Loucy (cell line): ENCODE data around the gene FOSB.
A peak's percentile ranks its signal among the peaks of the same experiment; 100 is the strongest.

ENCODE experiments used
- EZH2phosphoT487 ChIP-seq: fragments of 200-600 bp; IDR thresholded peaks from 2 replicates; pipeline ENCODE4 v1.6.1; 2018; ENCODE audit warnings: antibody characterized with exemption, mild to moderate bottlenecking, moderate library complexity, borderline replicate concordance
- TF ChIP-seq, protein P1 (sequence below): fragments of 200-600 bp; sonication (generic); conservative IDR thresholded peaks from 2 replicates; pipeline ENCODE4 v1.5.1; 2014; ENCODE audit warnings: mild to moderate bottlenecking, antibody characterized with exemption, low read length

DNA sequence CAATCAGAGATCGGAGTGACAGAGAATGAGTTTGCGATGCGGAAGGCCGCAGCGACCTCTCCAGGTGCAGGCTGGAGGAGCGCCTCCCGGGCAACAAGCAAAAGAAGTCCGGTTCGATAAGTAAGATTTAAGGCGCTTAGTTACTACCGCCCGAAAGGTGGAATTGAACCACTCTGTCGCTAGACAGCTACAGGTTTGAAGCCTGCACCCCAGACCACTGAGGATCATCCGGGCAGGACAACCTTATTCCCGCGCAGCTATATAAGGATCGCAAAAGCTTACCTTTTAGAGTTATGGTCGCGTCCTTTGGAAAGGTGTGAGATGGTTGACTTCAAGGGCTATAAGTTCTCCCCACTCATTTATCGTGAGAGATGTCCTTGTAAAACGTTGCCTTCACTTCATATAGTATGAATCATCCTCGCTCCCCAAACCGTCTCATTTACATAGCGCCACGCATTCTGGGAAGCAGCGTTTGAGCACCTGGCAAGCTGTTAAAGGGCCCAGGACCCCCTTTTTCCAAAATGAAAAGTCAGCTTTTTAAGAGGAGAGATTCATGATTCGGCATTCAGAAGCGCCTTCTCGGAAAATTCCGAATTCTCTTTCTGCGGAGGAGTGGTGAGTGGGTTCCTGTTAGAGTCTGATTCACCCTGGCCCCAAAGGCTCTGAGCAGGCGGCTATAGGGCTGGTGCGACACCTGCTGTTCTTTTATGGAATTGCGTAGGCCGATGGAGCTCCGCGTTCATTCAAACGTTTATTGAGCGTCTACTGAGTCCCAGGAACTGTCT is 10.8 kb downstream of the FOSB start:
- TF ChIP-seq, protein P1, sequence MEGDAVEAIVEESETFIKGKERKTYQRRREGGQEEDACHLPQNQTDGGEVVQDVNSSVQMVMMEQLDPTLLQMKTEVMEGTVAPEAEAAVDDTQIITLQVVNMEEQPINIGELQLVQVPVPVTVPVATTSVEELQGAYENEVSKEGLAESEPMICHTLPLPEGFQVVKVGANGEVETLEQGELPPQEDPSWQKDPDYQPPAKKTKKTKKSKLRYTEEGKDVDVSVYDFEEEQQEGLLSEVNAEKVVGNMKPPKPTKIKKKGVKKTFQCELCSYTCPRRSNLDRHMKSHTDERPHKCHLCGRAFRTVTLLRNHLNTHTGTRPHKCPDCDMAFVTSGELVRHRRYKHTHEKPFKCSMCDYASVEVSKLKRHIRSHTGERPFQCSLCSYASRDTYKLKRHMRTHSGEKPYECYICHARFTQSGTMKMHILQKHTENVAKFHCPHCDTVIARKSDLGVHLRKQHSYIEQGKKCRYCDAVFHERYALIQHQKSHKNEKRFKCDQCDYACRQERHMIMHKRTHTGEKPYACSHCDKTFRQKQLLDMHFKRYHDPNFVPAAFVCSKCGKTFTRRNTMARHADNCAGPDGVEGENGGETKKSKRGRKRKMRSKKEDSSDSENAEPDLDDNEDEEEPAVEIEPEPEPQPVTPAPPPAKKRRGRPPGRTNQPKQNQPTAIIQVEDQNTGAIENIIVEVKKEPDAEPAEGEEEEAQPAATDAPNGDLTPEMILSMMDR: peak; percentile 98
- TF ChIP-seq EZH2phosphoT487: no peak
